ENCODE measurements around the gene ANKMY1. TPM values are rescaled to one million over a fixed set of nuclear protein-coding genes. Genes with fewer than 3 reads are reported as not detected.
A peak's percentile ranks its signal among the peaks of the same experiment; 100 is the strongest.

ANKMY1 gene
- total and polyA plus RNA-seq, 2 of the 13 experiments (the other 11 are each of a cell fraction or from before 2014, with no cell fraction given): 11.7 to 18.8 TPM

DNA sequence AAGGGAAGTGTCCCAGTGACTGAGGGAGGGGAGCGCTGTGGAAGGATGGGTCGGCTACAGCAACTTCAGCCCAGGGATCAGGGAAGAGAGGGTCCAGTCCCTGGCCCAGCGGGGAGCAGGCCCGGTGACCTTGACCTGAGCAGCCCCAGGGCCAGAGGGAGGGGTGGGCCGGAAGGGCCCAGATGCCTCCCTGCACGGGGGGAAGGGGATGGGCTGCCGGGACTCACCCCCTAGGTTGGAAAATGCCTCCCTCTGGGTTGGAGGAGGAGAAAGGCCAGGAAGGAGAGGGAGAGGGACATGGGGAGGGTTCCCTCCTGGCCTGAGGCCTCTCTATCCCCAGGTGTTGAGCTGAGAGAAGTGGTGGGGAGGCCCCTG, 102.5 kb downstream of the ANKMY1 start (continued):
- TF ChIP-seq NR2F6 (IDR thresholded peaks at IDR 0.05) (peak; percentile 37; the same call in 1 of the 2 replicates), NR2F6 (CRISPR knock-in tag; IDR thresholded peaks at IDR 0.05) (peak; percentile 82), RBM39 (IDR thresholded peaks at IDR 0.05; ENCODE audit: low read depth, low read length, poor library complexity, severe bottlenecking) (peak; percentile 14), ZNF337 (CRISPR knock-in tag; IDR thresholded peaks at IDR 0.05; ENCODE audit: borderline replicate concordance, low read depth) (no peak), ZNF274 (CRISPR knock-in tag; IDR thresholded peaks at IDR 0.05) (no peak), DR1 (CRISPR knock-in tag; IDR thresholded peaks at IDR 0.05) (no peak), PHB2 (IDR thresholded peaks at IDR 0.05; ENCODE audit: partially characterized antibody) (no peak), ESRRA (CRISPR knock-in tag; IDR thresholded peaks at IDR 0.05; ENCODE audit: low read depth) (no peak), HINFP (CRISPR knock-in tag; IDR thresholded peaks at IDR 0.05; ENCODE audit: low read depth) (no peak), HHEX (CRISPR knock-in tag; IDR thresholded peaks at IDR 0.05) (no peak), ZIK1 (CRISPR knock-in tag; IDR thresholded peaks at IDR 0.05; ENCODE audit: borderline replicate concordance, low read depth) (no peak), ZBTB26 (CRISPR knock-in tag; IDR thresholded peaks at IDR 0.05; ENCODE audit: borderline replicate concordance) (no peak), CHD2 (IDR thresholded peaks at IDR 0.05; ENCODE audit: low read depth, low read length) (no peak), CENPBD1 (CRISPR knock-in tag; IDR thresholded peaks at IDR 0.05; ENCODE audit: borderline replicate concordance, low read depth) (no peak), ZNF275 (CRISPR knock-in tag; IDR thresholded peaks at IDR 0.05; ENCODE audit: borderline replicate concordance) (no peak), NR2C2 (CRISPR knock-in tag; IDR thresholded peaks at IDR 0.05; ENCODE audit: borderline replicate concordance) (peak; percentile 36), ZBTB10 (CRISPR knock-in tag; IDR thresholded peaks at IDR 0.05; ENCODE audit: borderline replicate concordance) (peak; percentile 63; the same call in 1 of the 2 replicates)
- TF ChIP-seq, protein P1, sequence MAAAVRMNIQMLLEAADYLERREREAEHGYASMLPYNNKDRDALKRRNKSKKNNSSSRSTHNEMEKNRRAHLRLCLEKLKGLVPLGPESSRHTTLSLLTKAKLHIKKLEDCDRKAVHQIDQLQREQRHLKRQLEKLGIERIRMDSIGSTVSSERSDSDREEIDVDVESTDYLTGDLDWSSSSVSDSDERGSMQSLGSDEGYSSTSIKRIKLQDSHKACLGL (CRISPR knock-in tag; IDR thresholded peaks at IDR 0.05): peak; percentile 26; the same call in 1 of the 2 replicates
- TF ChIP-seq, protein P2, sequence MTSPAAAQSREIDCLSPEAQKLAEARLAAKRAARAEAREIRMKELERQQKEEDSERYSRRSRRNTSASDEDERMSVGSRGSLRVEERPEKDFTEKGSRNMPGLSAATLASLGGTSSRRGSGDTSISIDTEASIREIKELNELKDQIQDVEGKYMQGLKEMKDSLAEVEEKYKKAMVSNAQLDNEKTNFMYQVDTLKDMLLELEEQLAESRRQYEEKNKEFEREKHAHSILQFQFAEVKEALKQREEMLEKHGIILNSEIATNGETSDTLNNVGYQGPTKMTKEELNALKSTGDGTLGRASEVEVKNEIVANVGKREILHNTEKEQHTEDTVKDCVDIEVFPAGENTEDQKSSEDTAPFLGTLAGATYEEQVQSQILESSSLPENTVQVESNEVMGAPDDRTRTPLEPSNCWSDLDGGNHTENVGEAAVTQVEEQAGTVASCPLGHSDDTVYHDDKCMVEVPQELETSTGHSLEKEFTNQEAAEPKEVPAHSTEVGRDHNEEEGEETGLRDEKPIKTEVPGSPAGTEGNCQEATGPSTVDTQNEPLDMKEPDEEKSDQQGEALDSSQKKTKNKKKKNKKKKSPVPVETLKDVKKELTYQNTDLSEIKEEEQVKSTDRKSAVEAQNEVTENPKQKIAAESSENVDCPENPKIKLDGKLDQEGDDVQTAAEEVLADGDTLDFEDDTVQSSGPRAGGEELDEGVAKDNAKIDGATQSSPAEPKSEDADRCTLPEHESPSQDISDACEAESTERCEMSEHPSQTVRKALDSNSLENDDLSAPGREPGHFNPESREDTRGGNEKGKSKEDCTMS (CRISPR knock-in tag; conservative IDR thresholded peaks at IDR 0.05): no peak
- TF ChIP-seq, protein P3, sequence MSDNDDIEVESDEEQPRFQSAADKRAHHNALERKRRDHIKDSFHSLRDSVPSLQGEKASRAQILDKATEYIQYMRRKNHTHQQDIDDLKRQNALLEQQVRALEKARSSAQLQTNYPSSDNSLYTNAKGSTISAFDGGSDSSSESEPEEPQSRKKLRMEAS (IDR thresholded peaks at IDR 0.05): no peak

Data from HepG2 (cell line).